HEK293 (cell line): ENCODE measurements around the gene HIPK2.

Source experiments
- CTCF ChIA-PET: fragments of 350-600 bp; formaldehyde crosslinking; extraction: SDS; loops from one replicate; lab custom pipeline; 2021; ENCODE audit warnings: antibody characterized with exemption; lab: Yijun Ruan, JAX
- POLR2A ChIA-PET: fragments of 300-600 bp; formaldehyde crosslinking; extraction: SDS; loops from one replicate; lab custom pipeline; 2020; ENCODE audit warnings: antibody characterized with exemption, inconsistent platforms; lab: Yijun Ruan, JAX
- H3K27ac ChIP-seq: fragments of 200-500 bp; sonication (Bioruptor generic); 2 replicates; pipeline ENCODE4 v1.5.1; 2014; ENCODE audit warnings: low read depth, low read length, control low read depth, inconsistent platforms; ENCODE audit errors: extremely low read depth
- H3K36me3 ChIP-seq, 2 experiments: fragments of 200-500 bp in 1 of 2; sonication (Bioruptor generic) in 1 of 2; 1 replicate in 1 of 2; 2 replicates in 1 of 2; pipeline ENCODE4 v1.5.1; 2014 to 2017; ENCODE audit warnings: inconsistent platforms in 2 of 2, low read length in 2 of 2; ENCODE audit not compliant: control insufficient read depth in 2 of 2, insufficient read depth in 1 of 2
- H3K4me1 ChIP-seq: fragments of 200-500 bp; sonication (Bioruptor generic); 2 replicates; pipeline ENCODE4 v1.5.1; 2014; ENCODE audit warnings: mild to moderate bottlenecking, low read length, inconsistent platforms; ENCODE audit not compliant: control insufficient read depth, insufficient read depth
- H3K4me3 ChIP-seq: 2 replicates; pipeline ENCODE4 v1.5.1; 2011; ENCODE audit warnings: low read depth, mild to moderate bottlenecking, control low read depth, low read length, moderate library complexity
- H3K9me3 ChIP-seq: fragments of 200-500 bp; sonication (Bioruptor generic); 2 replicates; pipeline ENCODE4 v1.5.1; 2014; ENCODE audit warnings: low read depth, low read length, inconsistent platforms; ENCODE audit not compliant: control insufficient read depth, insufficient read depth
- BCL11B ChIP-seq: fragments of 450-650 bp; formaldehyde crosslinking; IDR thresholded peaks from 2 replicates; pipeline ENCODE4 v1.5.1; 2016; ENCODE audit warnings: low read depth, missing biosample characterization, missing genetic modification characterization
- CTCF ChIP-seq: fragments of 450-650 bp; formaldehyde crosslinking; IDR thresholded peaks from 2 replicates; pipeline ENCODE4 v1.5.1; 2016; ENCODE audit warnings: missing biosample characterization, missing genetic modification characterization
- EGR2 ChIP-seq: fragments of 450-650 bp; formaldehyde crosslinking; IDR thresholded peaks from 2 replicates; pipeline ENCODE4 v1.5.1; 2016; ENCODE audit warnings: low read depth, missing biosample characterization, missing genetic modification characterization
- INSM2 ChIP-seq: fragments of 450-650 bp; formaldehyde crosslinking; IDR thresholded peaks from 2 replicates; pipeline ENCODE4 v1.5.1; 2016; ENCODE audit warnings: missing biosample characterization, missing genetic modification characterization
- KLF17 ChIP-seq: fragments of 450-650 bp; formaldehyde crosslinking; IDR thresholded peaks from 2 replicates; pipeline ENCODE4 v1.5.1; 2016; ENCODE audit warnings: missing biosample characterization, missing genetic modification characterization
- REPIN1 ChIP-seq: fragments of 450-650 bp; formaldehyde crosslinking; IDR thresholded peaks from 2 replicates; pipeline ENCODE4 v1.5.1; 2017; ENCODE audit warnings: missing biosample characterization, missing genetic modification characterization, low read depth
- REST ChIP-seq: fragments of 450-650 bp; formaldehyde crosslinking; IDR thresholded peaks from 2 replicates; pipeline ENCODE4 v1.5.1; 2016; ENCODE audit warnings: missing biosample characterization, missing genetic modification characterization
- ZBTB48 ChIP-seq: fragments of 450-650 bp; formaldehyde crosslinking; IDR thresholded peaks from 2 replicates; pipeline ENCODE4 v1.5.1; 2016; ENCODE audit warnings: missing biosample characterization, missing genetic modification characterization
- ZBTB7A ChIP-seq: fragments of 450-650 bp; formaldehyde crosslinking; IDR thresholded peaks from 2 replicates; pipeline ENCODE4 v1.5.1; 2016; ENCODE audit warnings: low read depth, missing biosample characterization, missing genetic modification characterization
- ZFHX2 ChIP-seq: fragments of 450-650 bp; formaldehyde crosslinking; conservative IDR thresholded peaks from 2 replicates; pipeline ENCODE4 v1.5.1; 2016; ENCODE audit warnings: missing biosample characterization, missing genetic modification characterization
- ZFP69B ChIP-seq: fragments of 450-650 bp; formaldehyde crosslinking; IDR thresholded peaks from 2 replicates; pipeline ENCODE4 v1.5.1; 2016; ENCODE audit warnings: missing biosample characterization, missing genetic modification characterization
- ZNF10 ChIP-seq: fragments of 450-650 bp; formaldehyde crosslinking; IDR thresholded peaks from 2 replicates; pipeline ENCODE4 v1.5.1; 2017; ENCODE audit warnings: missing biosample characterization, missing genetic modification characterization
- ZNF140 ChIP-seq: fragments of 450-650 bp; formaldehyde crosslinking; IDR thresholded peaks from 2 replicates; pipeline ENCODE4 v1.5.1; 2016; ENCODE audit warnings: missing biosample characterization, missing genetic modification characterization
- ZNF146 ChIP-seq: fragments of 450-650 bp; formaldehyde crosslinking; IDR thresholded peaks from 2 replicates; pipeline ENCODE4 v1.5.1; 2016; ENCODE audit warnings: missing biosample characterization, missing genetic modification characterization
- ZNF184 ChIP-seq: fragments of 450-650 bp; IDR thresholded peaks from 2 replicates; pipeline ENCODE4 v1.5.1; 2018; ENCODE audit warnings: missing biosample characterization, mild to moderate bottlenecking, missing genetic modification characterization
- ZNF223 ChIP-seq: fragments of 450-650 bp; formaldehyde crosslinking; IDR thresholded peaks from 2 replicates; pipeline ENCODE4 v1.5.1; 2016; ENCODE audit warnings: missing biosample characterization, missing genetic modification characterization
- ZNF426 ChIP-seq: fragments of 450-650 bp; formaldehyde crosslinking; IDR thresholded peaks from 2 replicates; pipeline ENCODE4 v1.5.1; 2017; ENCODE audit warnings: missing biosample characterization, missing genetic modification characterization, mild to moderate bottlenecking, inconsistent platforms, moderate library complexity
- ZNF600 ChIP-seq: fragments of 450-650 bp; formaldehyde crosslinking; IDR thresholded peaks from 2 replicates; pipeline ENCODE4 v1.5.1; 2016; ENCODE audit warnings: missing biosample characterization, missing genetic modification characterization
- ZNF621 ChIP-seq: fragments of 450-650 bp; formaldehyde crosslinking; IDR thresholded peaks from 2 replicates; pipeline ENCODE4 v1.5.1; 2017; ENCODE audit warnings: missing biosample characterization, missing genetic modification characterization
- ZNF654 ChIP-seq: fragments of 450-650 bp; formaldehyde crosslinking; IDR thresholded peaks from 2 replicates; pipeline ENCODE4 v1.5.1; 2016; ENCODE audit warnings: low read depth, missing biosample characterization, missing genetic modification characterization
- ZNF776 ChIP-seq: fragments of 450-650 bp; formaldehyde crosslinking; IDR thresholded peaks from 2 replicates; pipeline ENCODE4 v1.5.0; 2017; ENCODE audit warnings: missing biosample characterization, missing genetic modification characterization, borderline replicate concordance

Gene HIPK2

GRCh38 chr7:139620676-139621344, 157.0 kb downstream of the HIPK2 start:
- POLR2A ChIA-PET: no interaction called here
- peaks cover 0 to 63% of the 10 kb centered on the region in 2 experiments; a peak in 1 of 3 replicates for H3K36me3 ChIP-seq
- CTCF ChIA-PET: interaction anchor here (0.6 to 5.3 kb wide), 29 partner anchors 8 to 1538 kb away, joined by 3 to 40 read pairs (median 4); no protein-coding TSS in a partner anchor

GRCh38 chr7:139619367-139619657, 158.5 kb downstream of the HIPK2 start:
- TF ChIP-seq INSM2 (tag by site-specific recombination) (no peak), ZFHX2 (tag by site-specific recombination) (no peak), ZNF146 (no peak), ZBTB7A (tag by site-specific recombination) (no peak), ZBTB48 (tag by site-specific recombination) (no peak), ZNF776 (no peak), ZNF426 (tag by site-specific recombination) (no peak), ZNF223 (tag by site-specific recombination) (no peak), KLF17 (tag by site-specific recombination) (no peak), ZNF140 (no peak), ZNF621 (tag by site-specific recombination) (no peak), ZNF184 (tag by site-specific recombination) (no peak), BCL11B (no peak)
- TF ChIP-seq, all 188 proteins: peak for 0
- H3K4me3 ChIP-seq: no peak overlapping the region
- H3K4me1 ChIP-seq: no peaks in the 10 kb centered on the region
- peaks cover 0 to 58% of the 10 kb centered on the region in 2 experiments; a peak in 1 of 3 replicates for H3K36me3 ChIP-seq
- ChIA-PET CTCF (interaction anchor here (0.6 to 5.3 kb wide), 22 partner anchors 8 to 711 kb away, joined by 3 to 40 read pairs (median 4); no protein-coding TSS in a partner anchor), POLR2A (no interaction called here)
- H3K9me3 ChIP-seq: no peaks in the 10 kb centered on the region
- H3K27ac ChIP-seq: no peak overlapping the region

More at GRCh38 chr7:139620676-139621344, 157.0 kb downstream of the HIPK2 start:
- H3K4me3 ChIP-seq: no peak overlapping the region
- H3K4me1 ChIP-seq: no peaks in the 10 kb centered on the region
- no peak for TF ChIP-seq REST
- TF ChIP-seq ZNF10 (tag by site-specific recombination): no peak
- TF ChIP-seq CTCF (tag by site-specific recombination): peak; percentile 71
- peak; percentile 67 for TF ChIP-seq ZNF654 (tag by site-specific recombination)
- TF ChIP-seq ZFP69B: no peak
- no peak for TF ChIP-seq REPIN1 (tag by site-specific recombination)
- TF ChIP-seq EGR2 (tag by site-specific recombination): no peak
- TF ChIP-seq ZNF600 (tag by site-specific recombination): no peak
- H3K27ac ChIP-seq: no peak overlapping the region
- H3K9me3 ChIP-seq: no peaks in the 10 kb centered on the region
